Sigmoid colon (tissue), 7 donors: ENCODE data around the gene OR10G8. TPM values are rescaled to one million over a fixed set of nuclear protein-coding genes. Genes with fewer than 3 reads are reported as not detected.

Experiments used
- DNase-seq: peaks from one replicate; pipeline ENCODE4 v3.0.0-alpha.2; 2019
- H3K27ac ChIP-seq, 4 donors: fragments of 200-600 bp; sonication (generic); one replicate each; pipeline ENCODE4 v1.5.1; 2016 to 2019; ENCODE audit warnings: mild to moderate bottlenecking in 1 of 4
- H3K27me3 ChIP-seq, 3 donors: fragments of 200-600 bp; sonication (generic); one replicate each; pipeline ENCODE4 v1.5.1; 2019; ENCODE audit warnings: mild to moderate bottlenecking in 1 of 3
- H3K36me3 ChIP-seq, 4 donors: fragments of 200-600 bp; sonication (generic); one replicate each; pipeline ENCODE4 v1.5.1; 2016 to 2019
- H3K4me1 ChIP-seq, 4 donors: fragments of 200-600 bp; sonication (generic); one replicate each; pipeline ENCODE4 v1.5.1; 2017 to 2019
- H3K4me3 ChIP-seq, 4 donors: fragments of 200-600 bp; sonication (generic); one replicate each; pipeline ENCODE4 v1.5.1; 2017 to 2019; ENCODE audit warnings: mild to moderate bottlenecking in 2 of 4, moderate library complexity in 1 of 4
- H3K9me3 ChIP-seq, 4 donors: fragments of 200-600 bp in 3 of 4; sonication (generic) in 3 of 4; one replicate each; pipeline versions ENCODE4 v1.5.1 to v1.6.1; 2013 to 2019
- CTCF ChIP-seq, 4 experiments: fragments of 450-650 bp in 3 of 4; fragments of 200-600 bp in 1 of 4; IDR thresholded peaks; one replicate each; pipeline ENCODE4 v1.5.1; 2016 to 2019; ENCODE audit warnings: antibody characterized with exemption in 4 of 4, mild to moderate bottlenecking in 3 of 4, moderate library complexity in 2 of 4
- EP300 ChIP-seq, 4 donors: sonication (generic); formaldehyde crosslinking; IDR thresholded peaks; one replicate each; pipeline ENCODE4 v1.6.1; 2017; ENCODE audit warnings: antibody characterized with exemption in 4 of 4
- POLR2A ChIP-seq, 2 donors: fragments of 450-650 bp; IDR thresholded peaks; one replicate each; pipeline ENCODE4 v1.6.1; 2016; ENCODE audit warnings: antibody characterized with exemption in 2 of 2, mild to moderate bottlenecking in 2 of 2, moderate library complexity in 2 of 2
- POLR2AphosphoS5 ChIP-seq, 4 donors: sonication (generic); formaldehyde crosslinking; IDR thresholded peaks; one replicate each; pipeline ENCODE4 v1.6.1; 2017; ENCODE audit warnings: antibody characterized with exemption in 4 of 4
- WGBS, 2 donors: extraction: QIAGEN DNeasy Blood & Tissue Kit; methylation state at CpG; one replicate each; pipeline ENCODE4 v1.1.7; 2013; 5-methylcytosine and 5-hydroxymethylcytosine counted together
- intact Hi-C: fragments of 100-400 bp; cut with DNase I; formaldehyde crosslinking; loops from one replicate; pipeline ENCODE4 v1.15.1; 2023
- polyA plus RNA-seq, 3 donors: library from polyadenylated mRNA; stranded (reverse); fragments of 200-250 nt; gene quantifications; one replicate each; pipeline ENCODE4 v1.2.3, GENCODE V29; 2013
- total RNA-seq, 4 donors: library from RNA; depleted of rRNA; stranded (reverse); fragments of >200 nt; gene quantifications; one replicate each; pipeline ENCODE4 v1.1.0, GENCODE V29; 2016
- donor health status: healthy with polysubstance abuse.
- donor health status: Bipolar disorder and iron deficiency.
- donor health status: healthy.

The OR10G8 gene
- total and polyA plus RNA-seq, 7 donors = not detected

GRCh38 chr11:124075492-124075840 is 48.9 kb downstream of the OR10G8 start:
- DNase-seq = no peak
- peaks cover 2 to 15% (median 10%) of the 10 kb centered on the region in 4 donors for H3K4me1 ChIP-seq
- H3K9me3 ChIP-seq = no peaks in the 10 kb centered on the region
- TF ChIP-seq POLR2A (IDR thresholded peaks at IDR 0.05) (no peak), CTCF (IDR thresholded peaks at IDR 0.05) (no peak), EP300 (IDR thresholded peaks at IDR 0.05) (no peak), POLR2AphosphoS5 (IDR thresholded peaks at IDR 0.05) (no peak)
- no peak overlapping the region for H3K27ac ChIP-seq
- H3K4me3 ChIP-seq = peak overlapping the region in 1 of 4 donors; percentile 49
- intact Hi-C loops = no loop called here
- H3K27me3 ChIP-seq = peaks cover 0 to 30% (median 7%) of the 10 kb centered on the region in 3 donors
- no peaks in the 10 kb centered on the region for H3K36me3 ChIP-seq
- WGBS, 2 donors = 62 to 76% methylated on average over 6 of the region's 6 CpGs

DNA sequence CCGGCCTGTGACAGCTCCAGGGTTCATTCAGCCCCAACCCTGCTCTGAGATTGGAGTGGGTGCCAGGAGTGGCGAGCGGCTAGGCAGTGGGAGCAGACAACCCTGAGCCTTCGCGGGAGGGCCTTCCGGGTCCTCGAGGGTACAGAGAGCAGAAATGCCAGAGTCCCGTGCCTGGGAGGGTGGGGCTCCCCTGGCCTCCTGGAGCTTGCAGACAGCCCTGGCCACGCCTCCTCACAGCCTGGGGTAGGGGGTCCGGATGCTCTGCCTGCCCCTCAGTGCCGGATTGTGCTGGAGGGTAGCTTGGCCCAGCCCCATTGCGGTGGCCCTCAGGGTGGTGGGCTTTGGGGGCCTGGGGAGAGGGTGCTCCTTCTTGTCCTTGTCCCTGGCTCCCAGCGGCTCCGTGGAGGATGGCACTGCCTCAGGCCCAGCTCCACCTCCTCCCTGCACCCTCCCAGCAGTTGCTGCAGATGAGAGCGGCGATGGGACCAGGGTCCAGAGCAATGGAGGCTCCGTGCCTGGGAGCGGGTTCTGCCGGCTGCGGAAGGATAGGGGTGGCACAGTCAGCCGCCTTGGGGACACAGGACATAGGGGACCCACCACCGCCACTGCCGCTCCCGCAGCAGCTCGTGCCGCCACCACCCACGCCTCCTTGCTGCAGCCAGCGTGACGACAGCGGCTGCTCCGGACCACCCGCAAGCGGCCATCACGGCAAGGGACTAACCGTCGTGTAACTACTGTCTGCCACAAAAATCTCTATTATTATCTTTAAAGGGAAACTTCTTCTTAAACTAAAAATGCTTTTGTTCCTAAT is 49.4 kb downstream of the OR10G8 start:
- peaks cover 2 to 15% (median 10%) of the 10 kb centered on the region in 4 donors for H3K4me1 ChIP-seq
- TF ChIP-seq POLR2AphosphoS5 (IDR thresholded peaks at IDR 0.05) = no peak
- no peak for TF ChIP-seq EP300 (IDR thresholded peaks at IDR 0.05)
- no peak for TF ChIP-seq POLR2A (IDR thresholded peaks at IDR 0.05)
- no peak for TF ChIP-seq CTCF (IDR thresholded peaks at IDR 0.05)
- H3K27me3 ChIP-seq = peaks cover 0 to 30% (median 7%) of the 10 kb centered on the region in 3 donors
- intact Hi-C loops = no loop called here
- no peak for DNase-seq
- 4 to 11% methylated on average over 36 of the region's 36 CpGs for WGBS, 2 donors
- H3K36me3 ChIP-seq = no peaks in the 10 kb centered on the region
- H3K4me3 ChIP-seq = peak overlapping the region; percentile 4 to 50 (median 40)
- H3K9me3 ChIP-seq = no peaks in the 10 kb centered on the region
- H3K27ac ChIP-seq = no peak overlapping the region

DNA sequence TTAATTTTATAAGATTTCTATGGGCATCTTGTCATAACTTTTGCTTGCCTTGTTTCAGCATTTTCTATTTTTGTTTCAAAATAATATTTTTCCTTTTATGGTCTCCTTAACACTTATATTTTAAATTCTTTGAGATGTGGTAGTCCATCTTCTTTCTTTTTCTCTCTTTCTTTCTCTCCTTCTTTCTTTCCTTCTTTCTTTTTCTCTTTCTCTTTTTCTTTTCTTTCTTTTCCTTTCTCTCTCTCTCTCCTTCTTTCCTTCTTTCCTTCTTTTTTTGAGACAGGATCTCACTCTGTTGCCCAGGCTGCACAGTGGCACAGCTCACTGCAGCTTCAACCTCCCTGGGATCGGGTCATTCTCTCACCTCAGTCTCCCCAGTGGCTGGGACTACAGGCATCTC is 50.7 kb downstream of the OR10G8 start:
- Histone ChIP-seq H3K4me3 (no peak overlapping the region), H3K27me3 (peaks cover 0 to 26% (median 7%) of the 10 kb centered on the region in 3 donors), H3K9me3 (no peaks in the 10 kb centered on the region), H3K36me3 (no peaks in the 10 kb centered on the region), H3K4me1 (peaks cover 0 to 10% (median 8%) of the 10 kb centered on the region in 4 donors), H3K27ac (no peak overlapping the region)
- no peak for DNase-seq
- intact Hi-C loops = no loop called here
- TF ChIP-seq POLR2AphosphoS5 (IDR thresholded peaks at IDR 0.05) (no peak), EP300 (IDR thresholded peaks at IDR 0.05) (no peak), POLR2A (IDR thresholded peaks at IDR 0.05) (no peak), CTCF (IDR thresholded peaks at IDR 0.05) (no peak)
- WGBS, 2 donors = 53 to 94% methylated on average over 1 of the region's 1 CpG

- Histone ChIP-seq H3K4me1 (peaks cover 0 to 10% (median 8%) of the 10 kb centered on the region in 4 donors), H3K27me3 (peaks cover 0 to 26% (median 7%) of the 10 kb centered on the region in 3 donors), H3K4me3 (no peak overlapping the region), H3K36me3 (no peaks in the 10 kb centered on the region), H3K9me3 (no peaks in the 10 kb centered on the region), H3K27ac (no peak overlapping the region)
- whole genome bisulfite sequencing, 2 donors = 86 to 91% methylated on average over 2 of the region's 2 CpGs
- DNase-seq = no peak
- intact Hi-C loops = no loop called here
- TF ChIP-seq POLR2A (IDR thresholded peaks at IDR 0.05) (no peak), POLR2AphosphoS5 (IDR thresholded peaks at IDR 0.05) (no peak), EP300 (IDR thresholded peaks at IDR 0.05) (no peak), CTCF (IDR thresholded peaks at IDR 0.05) (no peak)
Observed at GRCh38 chr11:124078591-124078990, 52.0 kb downstream of the OR10G8 start.
